NCI-H2081 (cell line): Measurements from ENCODE around the gene TBX6.
A peak's percentile ranks its signal among the peaks of the same experiment; 100 is the strongest.

ENCODE experiments used
- DNase-seq, 2 experiments: peaks; one replicate each; lab custom pipeline; 2025; lab: John Stamatoyannopoulos, UW

The TBX6 gene

GRCh38 chr16:30113711-30114333 is 22.1 kb upstream of the TBX6 start:
- no peak for DNase-seq

- no peak for DNase-seq
Observed at GRCh38 chr16:30113031-30113710, 21.4 kb upstream of the TBX6 start, which contains the start of gene GDPD3. TSS of gene GDPD3 (minus strand) at chr16:30113537. CDS start at chr16:30113478, 59 bp downstream.

DNA sequence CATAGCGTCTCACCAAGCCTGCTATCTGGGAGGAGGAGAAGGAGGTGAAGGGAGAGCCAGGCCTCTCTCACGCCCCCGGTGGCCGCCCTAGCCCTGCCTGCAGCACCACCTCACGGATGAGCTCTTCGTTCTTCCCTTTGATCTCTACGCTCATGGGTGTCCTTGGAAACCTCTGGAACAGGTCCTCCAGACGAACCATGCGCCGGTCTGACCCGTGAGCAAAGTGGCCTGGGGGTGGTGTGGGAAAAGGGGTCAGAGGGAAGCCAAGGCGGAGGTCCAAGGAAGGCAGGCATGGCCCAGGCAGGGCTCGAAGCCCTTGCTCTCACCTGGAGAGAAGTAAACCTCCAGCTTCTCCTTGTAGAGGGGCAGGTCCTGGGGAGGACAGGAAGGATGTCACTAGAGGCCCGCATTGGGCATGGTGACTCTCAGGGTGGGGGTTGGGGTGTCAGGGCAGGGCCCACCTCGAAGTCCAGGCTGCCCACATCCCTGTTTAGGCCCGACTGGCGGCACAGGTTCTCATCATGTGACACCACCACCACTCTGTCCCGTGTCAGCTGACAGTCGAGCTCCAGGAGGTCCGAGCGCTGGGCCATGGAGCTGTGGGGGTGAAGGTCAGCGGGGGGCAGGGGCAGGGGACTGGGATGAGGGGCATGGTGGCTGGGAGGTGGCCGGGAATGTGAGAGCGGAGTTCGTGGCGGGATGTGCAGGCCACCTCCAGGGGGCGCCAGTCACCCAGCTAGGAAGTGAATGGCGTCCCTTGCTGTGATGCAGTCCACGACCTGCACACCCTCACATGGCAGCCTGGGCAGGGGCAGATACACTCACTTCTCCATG is 20.7 kb upstream of the TBX6 start:
- no peak for DNase-seq

DNA sequence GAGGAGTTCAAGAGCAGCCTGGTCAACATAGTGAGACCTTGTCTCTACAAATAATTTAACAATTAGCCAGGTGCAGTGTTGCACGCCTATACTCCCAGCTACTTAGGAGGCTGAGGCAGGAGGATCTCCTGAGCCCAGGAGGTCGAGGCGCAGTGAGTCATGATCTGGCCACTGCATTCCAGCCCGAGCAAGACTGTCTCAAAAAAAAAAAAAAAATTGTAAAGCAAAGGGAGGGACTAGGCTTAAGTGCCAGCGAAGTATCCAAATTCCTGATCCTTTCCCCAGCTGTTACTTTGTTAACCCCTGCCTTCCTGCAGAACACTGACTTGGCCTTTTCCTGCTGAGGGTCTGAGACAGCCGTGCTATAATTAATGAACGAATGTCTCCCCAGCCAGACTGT is 18.9 kb upstream of the TBX6 start:
- no peak for DNase-seq

- DNase-seq, result no peak
Observed at GRCh38 chr16:30108059-30108850, 16.5 kb upstream of the TBX6 start.

DNA sequence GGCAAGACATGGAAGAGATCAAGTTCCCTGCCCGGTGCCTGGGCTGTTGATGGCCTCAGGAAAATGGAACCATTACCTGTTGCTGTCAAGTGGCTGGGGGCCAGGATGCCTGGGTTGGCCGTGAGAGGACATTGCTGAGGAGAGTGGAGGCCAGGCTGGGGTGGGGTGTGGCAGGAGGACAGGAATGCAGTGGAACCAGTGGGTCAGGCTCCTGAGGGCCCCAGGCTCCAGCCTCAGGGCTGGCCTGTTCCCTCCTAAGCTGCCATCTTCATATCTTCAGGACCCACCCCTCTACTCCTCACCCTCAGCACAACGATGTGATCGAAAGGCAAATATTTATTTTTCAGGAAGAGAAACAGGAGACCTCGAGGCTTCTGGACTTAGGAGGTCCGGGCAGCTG is 12.8 kb upstream of the TBX6 start:
- no peak for DNase-seq

- no peak for DNase-seq
Observed at GRCh38 chr16:30104090-30104489, 12.4 kb upstream of the TBX6 start.

GRCh38 chr16:30096862-30097563 is 5.3 kb upstream of the TBX6 start:
- no peak for DNase-seq

- peak; percentile 70 to 84 for DNase-seq
Observed at GRCh38 chr16:30096105-30096861, 4.6 kb upstream of the TBX6 start, which contains the start of gene YPEL3. TSS of gene YPEL3 (minus strand) at chr16:30096213. CDS start at chr16:30095482, 731 bp downstream.

DNA sequence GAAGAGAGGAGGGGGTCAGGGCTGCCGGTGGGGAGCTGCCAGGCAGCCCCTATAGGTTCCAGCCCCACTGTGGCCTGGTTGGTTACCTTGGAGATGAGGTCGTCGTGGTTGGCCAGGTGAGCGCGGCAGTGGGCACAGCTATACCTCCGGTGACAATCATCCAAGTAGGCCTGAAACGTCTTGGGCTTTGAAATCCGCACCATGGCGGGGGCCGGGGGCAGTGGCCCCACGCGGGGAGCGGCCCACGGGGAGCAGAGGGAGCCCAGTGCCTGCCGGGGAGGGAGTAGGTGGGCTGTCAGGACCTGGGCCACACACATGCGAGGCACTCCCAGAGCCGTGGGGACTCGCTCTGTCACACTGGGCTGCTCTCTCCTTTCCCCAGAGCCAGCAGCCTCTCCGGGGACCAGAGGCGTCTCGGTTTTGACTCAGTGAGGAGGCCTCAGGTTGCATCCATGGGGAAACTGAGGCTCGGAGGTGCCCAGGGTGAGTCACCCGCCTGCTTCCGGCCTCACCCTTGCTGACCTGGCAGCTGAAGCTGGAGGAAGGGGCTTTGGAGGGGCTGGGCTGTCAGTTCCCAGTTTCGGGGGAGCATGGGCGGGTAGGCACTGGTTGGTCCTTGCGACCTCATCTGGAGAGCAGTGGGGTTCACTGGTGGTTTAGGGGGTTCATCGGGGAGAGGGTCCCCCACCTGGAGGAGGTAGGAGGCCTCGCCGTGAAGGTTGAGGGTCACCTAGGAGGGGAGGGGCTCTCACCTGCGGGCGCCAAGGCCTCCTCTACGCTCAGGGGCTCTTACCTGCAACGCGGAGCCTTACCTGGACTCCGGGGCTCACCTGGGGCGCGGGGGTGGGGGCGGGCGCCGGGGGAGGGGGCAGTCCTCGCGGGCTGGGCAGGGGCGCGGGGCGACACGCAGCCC is 3.7 kb upstream of the TBX6 start:
- DNase-seq, result no peak

DNA sequence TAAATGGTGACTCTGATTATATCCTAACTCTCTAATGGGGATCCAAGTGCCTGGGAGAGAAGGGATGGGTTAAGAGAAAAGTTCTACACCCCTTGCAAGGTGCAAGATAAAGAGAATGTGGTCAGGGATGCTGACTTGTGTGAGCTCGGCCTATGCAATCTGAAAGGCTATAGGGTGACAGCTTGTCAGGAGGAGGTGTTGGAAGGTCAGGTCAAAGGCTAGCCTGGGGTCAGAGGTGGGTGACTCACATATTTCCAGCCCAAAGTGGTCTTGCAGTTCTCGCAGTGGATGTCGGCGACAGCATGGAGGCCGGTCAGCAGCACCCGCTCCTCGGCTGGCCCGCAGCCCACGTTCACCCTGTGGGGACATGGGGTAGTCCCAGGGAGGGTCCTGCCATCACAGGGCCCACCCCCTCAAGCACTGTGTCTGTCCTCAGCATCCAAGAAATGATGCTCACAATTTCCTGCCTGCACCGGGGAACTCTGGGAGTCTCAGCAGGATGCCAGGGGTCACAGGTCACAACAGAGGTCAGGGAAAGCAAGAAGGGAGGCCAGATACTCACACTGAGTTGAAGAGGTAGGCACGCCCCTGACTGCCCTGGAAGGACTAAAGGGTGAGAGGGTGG is 2.9 kb upstream of the TBX6 start:
- DNase-seq, result no peak

GRCh38 chr16:30092373-30093010 is 768 bp upstream of the TBX6 start:
- DNase-seq, result peak; percentile 46 to 73

- DNase-seq, result no peak
Observed at GRCh38 chr16:30090610-30091331, 953 bp downstream of the TBX6 start.

GRCh38 chr16:30088832-30089624 is 2.7 kb downstream of the TBX6 start:
- DNase-seq, result no peak

- DNase-seq, result no peak
Observed at GRCh38 chr16:30088237-30088831, 3.4 kb downstream of the TBX6 start.

DNA sequence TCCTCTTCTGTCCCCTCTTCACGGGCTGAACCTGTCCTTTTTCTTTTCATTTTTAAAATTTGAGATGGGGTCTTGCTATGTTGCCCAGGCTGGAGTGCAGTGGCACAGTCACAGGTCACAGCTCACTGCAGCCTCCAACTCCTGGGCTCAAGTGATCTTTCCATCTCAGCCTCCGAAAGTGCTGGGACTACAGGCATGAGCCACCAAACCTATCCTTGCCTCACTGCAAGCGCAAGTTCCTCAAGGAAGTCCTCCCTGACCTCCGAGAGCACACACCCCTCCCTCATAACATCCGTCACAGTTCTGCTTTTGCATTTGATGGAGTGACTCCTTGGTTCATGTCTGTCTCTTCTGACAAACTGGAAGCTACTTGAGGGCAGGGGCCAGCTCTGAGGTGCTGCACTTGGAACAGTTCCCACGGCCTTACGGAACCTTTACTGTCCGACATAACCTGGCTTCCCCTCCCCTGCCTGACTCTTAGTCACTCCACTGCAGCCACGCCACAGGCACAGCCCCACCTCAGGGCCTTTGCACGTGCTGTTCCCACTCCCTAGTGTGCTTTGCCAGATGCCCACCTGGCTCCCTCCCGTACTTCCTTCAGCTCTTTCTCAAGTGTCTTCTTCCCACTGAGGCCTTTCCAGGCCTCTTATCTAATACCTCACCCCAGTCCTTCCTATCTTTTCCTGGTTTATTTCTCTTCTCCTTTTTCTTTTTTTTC is 4.4 kb downstream of the TBX6 start:
- no peak for DNase-seq
